Measurements from ENCODE around the gene NTHL1.

- TF ChIP-seq, protein P1, sequence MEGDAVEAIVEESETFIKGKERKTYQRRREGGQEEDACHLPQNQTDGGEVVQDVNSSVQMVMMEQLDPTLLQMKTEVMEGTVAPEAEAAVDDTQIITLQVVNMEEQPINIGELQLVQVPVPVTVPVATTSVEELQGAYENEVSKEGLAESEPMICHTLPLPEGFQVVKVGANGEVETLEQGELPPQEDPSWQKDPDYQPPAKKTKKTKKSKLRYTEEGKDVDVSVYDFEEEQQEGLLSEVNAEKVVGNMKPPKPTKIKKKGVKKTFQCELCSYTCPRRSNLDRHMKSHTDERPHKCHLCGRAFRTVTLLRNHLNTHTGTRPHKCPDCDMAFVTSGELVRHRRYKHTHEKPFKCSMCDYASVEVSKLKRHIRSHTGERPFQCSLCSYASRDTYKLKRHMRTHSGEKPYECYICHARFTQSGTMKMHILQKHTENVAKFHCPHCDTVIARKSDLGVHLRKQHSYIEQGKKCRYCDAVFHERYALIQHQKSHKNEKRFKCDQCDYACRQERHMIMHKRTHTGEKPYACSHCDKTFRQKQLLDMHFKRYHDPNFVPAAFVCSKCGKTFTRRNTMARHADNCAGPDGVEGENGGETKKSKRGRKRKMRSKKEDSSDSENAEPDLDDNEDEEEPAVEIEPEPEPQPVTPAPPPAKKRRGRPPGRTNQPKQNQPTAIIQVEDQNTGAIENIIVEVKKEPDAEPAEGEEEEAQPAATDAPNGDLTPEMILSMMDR (IDR thresholded peaks at IDR 0.05 in 4 of 5, conservative IDR thresholded peaks at IDR 0.05 in 1 of 5) = no peak
- no peak for TF ChIP-seq POLR2A (IDR thresholded peaks at IDR 0.05)
These were observed 35.8 kb upstream of the NTHL1 start for GRCh38 chr16:2083409-2083808.

Measured in gastrocnemius medialis (tissue), 4 donors.